HL-60 (cell line): Measurements from ENCODE around the gene PHF21A.

ENCODE experiments used
- TF ChIP-seq, protein P1 (sequence below): IDR thresholded peaks from one replicate; pipeline ENCODE4 v1.5.1; 2011; ENCODE audit warnings: low read length, control low read depth, inconsistent platforms; ENCODE audit not compliant: insufficient read depth
- TF ChIP-seq, protein P2 (sequence below): IDR thresholded peaks from 2 replicates; pipeline ENCODE4 v1.6.1; 2012; ENCODE audit warnings: low read depth; ENCODE audit not compliant: insufficient replicate concordance

DNA sequence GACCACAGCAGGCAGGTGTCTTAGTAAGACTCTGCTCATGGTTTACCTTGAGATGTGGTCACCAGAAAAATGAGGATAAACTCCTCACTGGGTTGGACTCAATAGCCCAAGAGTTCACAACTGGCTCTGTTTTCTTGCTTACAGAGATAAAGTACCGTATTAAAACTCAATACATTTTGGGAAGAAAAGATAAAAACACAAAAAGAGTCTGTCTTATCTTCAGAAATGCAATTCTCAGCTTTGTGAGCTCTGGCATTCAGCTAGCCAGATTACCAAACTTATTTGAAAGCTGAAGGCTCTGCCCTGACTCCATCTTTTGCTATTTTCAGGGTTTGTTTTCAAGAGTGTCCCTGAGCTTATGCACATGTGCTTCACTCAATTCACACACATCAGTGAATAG lies 75.4 kb downstream of the PHF21A start:
- TF ChIP-seq, protein P1, sequence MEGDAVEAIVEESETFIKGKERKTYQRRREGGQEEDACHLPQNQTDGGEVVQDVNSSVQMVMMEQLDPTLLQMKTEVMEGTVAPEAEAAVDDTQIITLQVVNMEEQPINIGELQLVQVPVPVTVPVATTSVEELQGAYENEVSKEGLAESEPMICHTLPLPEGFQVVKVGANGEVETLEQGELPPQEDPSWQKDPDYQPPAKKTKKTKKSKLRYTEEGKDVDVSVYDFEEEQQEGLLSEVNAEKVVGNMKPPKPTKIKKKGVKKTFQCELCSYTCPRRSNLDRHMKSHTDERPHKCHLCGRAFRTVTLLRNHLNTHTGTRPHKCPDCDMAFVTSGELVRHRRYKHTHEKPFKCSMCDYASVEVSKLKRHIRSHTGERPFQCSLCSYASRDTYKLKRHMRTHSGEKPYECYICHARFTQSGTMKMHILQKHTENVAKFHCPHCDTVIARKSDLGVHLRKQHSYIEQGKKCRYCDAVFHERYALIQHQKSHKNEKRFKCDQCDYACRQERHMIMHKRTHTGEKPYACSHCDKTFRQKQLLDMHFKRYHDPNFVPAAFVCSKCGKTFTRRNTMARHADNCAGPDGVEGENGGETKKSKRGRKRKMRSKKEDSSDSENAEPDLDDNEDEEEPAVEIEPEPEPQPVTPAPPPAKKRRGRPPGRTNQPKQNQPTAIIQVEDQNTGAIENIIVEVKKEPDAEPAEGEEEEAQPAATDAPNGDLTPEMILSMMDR: no peak
- TF ChIP-seq, protein P2, sequence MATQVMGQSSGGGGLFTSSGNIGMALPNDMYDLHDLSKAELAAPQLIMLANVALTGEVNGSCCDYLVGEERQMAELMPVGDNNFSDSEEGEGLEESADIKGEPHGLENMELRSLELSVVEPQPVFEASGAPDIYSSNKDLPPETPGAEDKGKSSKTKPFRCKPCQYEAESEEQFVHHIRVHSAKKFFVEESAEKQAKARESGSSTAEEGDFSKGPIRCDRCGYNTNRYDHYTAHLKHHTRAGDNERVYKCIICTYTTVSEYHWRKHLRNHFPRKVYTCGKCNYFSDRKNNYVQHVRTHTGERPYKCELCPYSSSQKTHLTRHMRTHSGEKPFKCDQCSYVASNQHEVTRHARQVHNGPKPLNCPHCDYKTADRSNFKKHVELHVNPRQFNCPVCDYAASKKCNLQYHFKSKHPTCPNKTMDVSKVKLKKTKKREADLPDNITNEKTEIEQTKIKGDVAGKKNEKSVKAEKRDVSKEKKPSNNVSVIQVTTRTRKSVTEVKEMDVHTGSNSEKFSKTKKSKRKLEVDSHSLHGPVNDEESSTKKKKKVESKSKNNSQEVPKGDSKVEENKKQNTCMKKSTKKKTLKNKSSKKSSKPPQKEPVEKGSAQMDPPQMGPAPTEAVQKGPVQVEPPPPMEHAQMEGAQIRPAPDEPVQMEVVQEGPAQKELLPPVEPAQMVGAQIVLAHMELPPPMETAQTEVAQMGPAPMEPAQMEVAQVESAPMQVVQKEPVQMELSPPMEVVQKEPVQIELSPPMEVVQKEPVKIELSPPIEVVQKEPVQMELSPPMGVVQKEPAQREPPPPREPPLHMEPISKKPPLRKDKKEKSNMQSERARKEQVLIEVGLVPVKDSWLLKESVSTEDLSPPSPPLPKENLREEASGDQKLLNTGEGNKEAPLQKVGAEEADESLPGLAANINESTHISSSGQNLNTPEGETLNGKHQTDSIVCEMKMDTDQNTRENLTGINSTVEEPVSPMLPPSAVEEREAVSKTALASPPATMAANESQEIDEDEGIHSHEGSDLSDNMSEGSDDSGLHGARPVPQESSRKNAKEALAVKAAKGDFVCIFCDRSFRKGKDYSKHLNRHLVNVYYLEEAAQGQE: no peak
